OCI-LY7 (cell line): ENCODE results near the gene ZNF254.
"Not testable (repeated sequence)": the region's sequence is repeated elsewhere in the genome, so short reads cannot be mapped to it uniquely, and the experiment has no call there.

Experiments
- CTCF ChIP-seq: fragments of 200-600 bp; sonication (generic); conservative IDR thresholded peaks from 2 replicates; pipeline ENCODE4 v1.5.1; 2014; ENCODE audit warnings: mild to moderate bottlenecking, antibody characterized with exemption, low read length, moderate library complexity, mixed read lengths
- EZH2phosphoT487 ChIP-seq: fragments of 200-600 bp; sonication (generic); IDR thresholded peaks from 2 replicates; pipeline ENCODE4 v1.6.1; 2018; ENCODE audit warnings: low read depth, borderline replicate concordance, mild to moderate bottlenecking, mixed run types, antibody characterized with exemption, low read length, moderate library complexity, mixed read lengths

- not testable (repeated sequence) for TF ChIP-seq CTCF, EZH2phosphoT487
These were observed 45.7 kb upstream of the ZNF254 start for GRCh38 chr19:24041326-24041725.
